HG03159 (cell line): ENCODE data around the gene PSMC3IP.
"Not testable (repeated sequence)": the region's sequence is repeated elsewhere in the genome, so short reads cannot be mapped to it uniquely, and the experiment has no call there.

ENCODE experiments used
- ATAC-seq: cut with Tn5 transposase; IDR thresholded peaks from one replicate; pipeline ENCODE4 v1.9.1; 2021; ENCODE audit warnings: mild to moderate bottlenecking, moderate library complexity; ENCODE audit not compliant: unreplicated experiment

PSMC3IP gene, protein sequence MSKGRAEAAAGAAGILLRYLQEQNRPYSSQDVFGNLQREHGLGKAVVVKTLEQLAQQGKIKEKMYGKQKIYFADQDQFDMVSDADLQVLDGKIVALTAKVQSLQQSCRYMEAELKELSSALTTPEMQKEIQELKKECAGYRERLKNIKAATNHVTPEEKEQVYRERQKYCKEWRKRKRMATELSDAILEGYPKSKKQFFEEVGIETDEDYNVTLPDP

DNA sequence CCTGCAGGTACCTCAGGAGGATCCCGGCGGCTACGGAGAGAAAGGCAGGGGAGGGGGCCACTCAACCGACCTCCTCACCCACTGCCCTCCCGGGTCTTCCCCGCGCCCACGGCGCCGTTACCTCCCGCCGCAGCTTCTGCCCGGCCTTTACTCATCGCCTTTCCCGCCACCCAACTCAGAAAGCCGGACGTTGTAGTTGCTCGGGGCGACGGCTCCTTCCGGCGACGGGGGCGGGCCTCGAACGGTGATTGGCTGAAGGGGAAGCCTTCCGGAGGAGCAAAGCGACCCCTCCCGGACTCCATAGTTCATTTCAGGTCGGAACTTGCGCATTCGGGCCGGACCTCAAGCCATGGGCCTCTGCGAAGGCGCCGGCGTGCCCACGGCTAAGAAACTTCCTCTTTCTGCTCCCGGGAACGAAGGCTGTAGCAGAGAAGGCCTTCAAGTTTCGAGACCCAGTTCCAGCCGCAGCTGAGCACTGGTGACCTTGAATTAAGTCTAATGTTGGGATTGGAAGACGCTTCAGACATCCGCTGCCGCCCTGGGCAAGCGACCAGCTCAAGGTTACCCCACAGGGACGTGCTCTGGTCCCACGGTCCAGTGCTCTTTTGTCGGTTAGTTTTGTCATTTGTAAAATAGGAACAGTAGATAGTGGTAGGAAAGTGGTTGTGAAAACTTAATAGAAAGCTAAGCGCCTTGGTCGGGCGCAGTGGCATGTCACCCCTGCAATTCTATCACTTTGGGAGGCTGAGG, at the start of gene PSMC3IP:
TSS of gene PSMC3IP (minus strand) at position 198 of the 750 bp plus-strand sequence. CDS start at position 155, 43 bp downstream.
- ATAC-seq = peak; percentile 67

DNA sequence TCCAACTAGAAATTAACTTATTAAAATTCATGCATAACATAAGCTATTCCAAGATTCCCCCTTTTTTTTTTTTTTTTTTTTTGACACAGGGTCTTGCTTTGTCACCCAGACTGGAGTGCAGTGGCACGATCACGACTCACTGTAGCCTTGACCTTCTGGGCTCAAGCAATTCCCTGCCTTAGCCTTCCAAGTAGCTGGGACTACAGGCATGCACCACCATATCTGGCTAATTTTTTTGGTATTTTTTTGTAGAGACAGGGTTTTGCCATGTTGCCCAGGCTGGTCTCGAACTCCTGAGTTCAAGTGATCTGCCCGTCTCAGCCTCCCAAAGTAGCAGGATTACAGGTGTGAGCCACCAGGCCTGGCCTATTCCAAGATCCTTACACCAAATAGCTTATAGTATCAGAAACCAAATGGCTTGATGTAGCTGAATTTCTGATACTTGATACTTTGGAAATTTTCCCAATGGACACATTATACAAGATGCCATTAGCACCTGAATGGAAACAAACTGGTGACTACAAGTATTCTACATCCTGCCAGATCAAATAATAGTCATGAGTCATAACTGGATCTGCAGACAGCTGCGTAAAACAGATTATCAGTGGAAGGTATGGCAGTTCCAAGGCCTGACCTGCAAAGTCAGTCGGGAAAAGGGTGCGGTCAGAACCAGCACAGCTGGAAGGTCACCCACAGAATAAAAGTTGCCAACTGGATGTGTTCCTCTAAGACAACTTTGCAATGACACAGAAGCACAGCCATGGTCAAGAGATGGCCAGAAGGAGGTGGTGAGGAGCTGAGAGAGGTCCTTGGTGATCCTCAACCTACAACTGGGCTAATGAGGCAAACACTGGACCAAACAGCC, 46.4 kb upstream of the PSMC3IP start:
- no peak for ATAC-seq

- ATAC-seq = no peak
Observed at GRCh38 chr17:42623271-42623670, 45.7 kb upstream of the PSMC3IP start.

GRCh38 chr17:42621987-42622386, 44.5 kb upstream of the PSMC3IP start:
- not testable (repeated sequence) for ATAC-seq

- ATAC-seq = peak; percentile 67
Observed at GRCh38 chr17:42618442-42619150, 41.1 kb upstream of the PSMC3IP start.

DNA sequence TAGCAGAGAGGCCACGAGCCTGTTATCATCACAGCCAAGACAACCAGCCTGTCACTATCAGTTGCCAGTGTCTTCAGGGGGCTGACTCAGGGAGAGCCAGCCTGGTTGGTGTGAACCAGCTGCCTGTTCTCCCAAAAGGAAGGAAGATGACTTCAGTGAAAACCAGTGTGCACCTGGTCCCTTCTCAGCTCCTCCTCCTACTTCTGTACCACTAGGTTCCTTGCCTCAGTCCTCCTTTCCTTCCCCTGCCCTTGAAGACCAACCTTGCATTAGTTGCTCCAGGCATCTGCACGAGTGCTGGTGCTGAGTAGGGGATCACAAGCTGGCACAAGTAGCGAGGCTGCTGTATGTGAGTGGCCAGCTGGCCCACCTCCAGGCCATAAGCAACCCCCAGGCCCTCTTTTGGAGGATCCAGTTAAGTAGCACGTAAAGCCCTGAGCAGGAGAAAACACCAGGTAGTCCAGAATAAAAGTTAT, 40.5 kb upstream of the PSMC3IP start:
- ATAC-seq = peak; percentile 19

- ATAC-seq = no peak
Observed at GRCh38 chr17:42613699-42614295, 36.3 kb upstream of the PSMC3IP start.

DNA sequence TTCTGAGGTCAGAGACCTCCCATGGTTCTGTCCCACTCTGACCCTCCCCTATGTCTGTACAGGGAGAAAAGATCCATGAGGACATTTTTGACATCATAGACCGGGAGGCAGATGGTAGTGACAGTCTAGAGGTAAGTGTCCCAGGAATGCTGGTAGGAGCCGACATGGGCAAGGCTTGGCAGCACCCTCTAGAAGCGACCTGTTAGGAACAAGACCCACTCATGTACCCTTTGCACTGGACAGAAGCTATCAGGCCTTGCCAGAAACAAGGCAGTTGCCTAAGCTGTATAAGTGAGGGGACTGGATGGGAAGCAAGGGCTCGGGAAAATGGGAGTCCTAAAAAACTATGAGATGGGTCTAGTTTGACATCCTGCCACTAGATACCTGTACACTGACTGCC, 34.5 kb upstream of the PSMC3IP start:
- ATAC-seq = no peak

GRCh38 chr17:42609814-42610801, 32.6 kb upstream of the PSMC3IP start:
- ATAC-seq = not testable (repeated sequence)

DNA sequence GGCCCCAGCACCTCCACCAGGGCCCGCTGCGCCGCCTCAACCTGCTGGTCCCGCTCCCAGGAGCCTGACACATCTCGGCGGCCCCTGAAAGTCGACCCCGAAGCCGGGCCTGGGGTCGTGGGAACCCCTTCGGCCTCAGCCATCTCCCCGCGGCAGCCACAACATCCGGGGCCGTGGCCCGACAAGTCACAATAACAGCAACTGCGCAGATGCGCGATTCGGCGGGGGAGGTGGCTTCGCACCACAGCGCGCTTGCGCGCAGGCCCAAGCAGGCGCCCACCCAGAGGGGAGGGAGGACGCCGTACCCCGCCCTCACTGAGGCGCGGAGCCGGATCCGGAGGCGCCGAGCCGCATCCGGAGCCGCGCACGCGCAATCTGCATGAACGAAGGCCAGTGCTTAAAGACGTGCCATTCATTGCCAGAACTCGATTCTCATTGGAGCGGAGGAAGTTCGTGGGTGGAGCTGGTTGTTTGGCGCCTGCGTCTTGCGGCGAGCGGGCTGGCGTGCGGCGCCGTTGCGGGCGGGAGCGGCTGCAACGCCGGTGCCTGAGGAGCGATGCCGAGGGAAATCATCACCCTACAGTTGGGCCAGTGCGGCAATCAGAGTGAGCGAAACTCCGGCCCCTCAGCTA, 31.8 kb upstream of the PSMC3IP start, which contains the start of the genes RETREG3 and TUBG1:
TSS of gene RETREG3 (minus strand) at position 193 of the 632 bp plus-strand sequence. CDS start at position 143, 50 bp downstream.
TSS of gene TUBG1 (plus strand) at position 502 of the 632 bp plus-strand sequence. CDS start at position 557, 55 bp downstream.
- peak; percentile 89 for ATAC-seq

DNA sequence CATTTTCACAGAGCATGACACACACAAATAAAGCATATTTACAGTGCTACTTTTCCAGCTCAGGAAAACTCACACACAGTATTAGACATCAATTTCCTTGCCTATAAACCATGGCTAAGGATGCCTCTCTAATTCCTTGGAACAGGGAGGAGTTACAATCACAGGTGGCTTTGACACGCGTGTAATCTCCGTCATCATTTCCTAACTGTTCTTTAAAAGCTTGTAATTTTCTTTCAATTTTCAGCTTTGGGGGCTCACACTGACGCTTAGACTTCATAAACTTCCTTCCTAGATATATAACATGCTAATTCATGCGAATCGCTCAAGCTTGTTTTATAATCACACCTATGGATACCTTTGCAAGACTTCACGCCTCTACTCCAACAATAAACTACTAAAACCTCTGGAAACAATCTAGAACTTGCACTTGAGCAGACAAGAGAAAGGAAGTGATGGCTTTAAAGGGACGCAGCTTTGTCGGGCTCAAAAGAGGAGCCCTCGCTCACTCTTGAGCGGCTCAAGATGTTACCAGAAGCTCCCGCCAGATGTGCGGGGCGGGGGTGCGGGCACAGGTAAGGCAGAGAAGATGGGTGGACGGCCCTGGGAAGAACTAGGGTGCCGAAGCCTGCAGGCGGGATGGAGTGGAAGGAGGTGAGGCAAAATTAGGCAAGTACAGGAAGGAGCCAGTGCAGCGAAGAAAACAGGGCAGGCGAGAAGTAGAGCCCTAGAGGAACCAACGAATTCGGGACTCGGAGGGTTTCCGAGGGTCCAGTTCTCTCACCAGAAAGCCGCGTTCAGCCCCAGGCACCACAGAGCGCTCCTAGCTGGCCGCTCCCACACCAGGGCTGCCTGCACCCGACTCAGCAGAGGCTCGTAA, 31.0 kb upstream of the PSMC3IP start:
- ATAC-seq = peak; percentile 46

DNA sequence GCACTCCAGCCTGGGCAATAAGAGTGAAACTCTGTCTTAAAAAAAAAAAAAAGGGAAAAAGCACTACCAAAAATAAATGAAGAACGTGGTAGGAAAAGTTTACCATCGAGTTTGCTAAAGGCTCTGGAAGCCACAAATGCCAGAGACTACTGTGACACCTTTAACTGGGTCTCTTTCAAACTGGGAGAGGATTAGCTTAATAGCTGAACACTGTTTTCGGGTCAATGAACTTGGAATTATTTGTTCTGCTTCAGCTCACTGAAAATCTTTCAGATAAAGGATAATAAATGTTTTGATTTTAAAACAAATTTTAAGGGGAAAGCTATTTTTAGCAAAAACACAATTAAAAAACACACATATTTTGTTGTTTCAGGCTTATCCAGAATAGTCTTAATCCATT, 30.2 kb upstream of the PSMC3IP start:
- no peak for ATAC-seq

- no peak for ATAC-seq
Observed at GRCh38 chr17:42603318-42603717, 25.8 kb upstream of the PSMC3IP start.

GRCh38 chr17:42598905-42599304, 21.4 kb upstream of the PSMC3IP start:
- ATAC-seq = no peak

DNA sequence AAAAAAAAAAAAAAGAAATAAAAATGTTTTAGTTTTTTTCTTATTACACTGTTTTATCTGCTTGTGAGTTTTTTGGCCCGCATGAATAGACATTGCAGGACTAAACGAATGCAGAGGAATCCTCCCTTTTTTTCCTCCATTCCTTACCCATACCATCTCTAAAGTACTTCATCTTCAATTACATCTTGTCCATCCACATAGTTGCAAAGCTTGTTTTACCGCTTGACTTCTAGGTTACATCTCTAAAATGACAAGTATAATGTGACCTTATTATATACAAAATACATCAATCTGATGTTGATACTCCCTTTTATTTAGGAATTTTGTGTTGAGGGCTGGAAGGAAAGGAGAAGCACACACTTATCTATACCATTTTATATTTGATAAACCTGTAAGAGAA, 18.9 kb upstream of the PSMC3IP start:
- ATAC-seq = no peak

DNA sequence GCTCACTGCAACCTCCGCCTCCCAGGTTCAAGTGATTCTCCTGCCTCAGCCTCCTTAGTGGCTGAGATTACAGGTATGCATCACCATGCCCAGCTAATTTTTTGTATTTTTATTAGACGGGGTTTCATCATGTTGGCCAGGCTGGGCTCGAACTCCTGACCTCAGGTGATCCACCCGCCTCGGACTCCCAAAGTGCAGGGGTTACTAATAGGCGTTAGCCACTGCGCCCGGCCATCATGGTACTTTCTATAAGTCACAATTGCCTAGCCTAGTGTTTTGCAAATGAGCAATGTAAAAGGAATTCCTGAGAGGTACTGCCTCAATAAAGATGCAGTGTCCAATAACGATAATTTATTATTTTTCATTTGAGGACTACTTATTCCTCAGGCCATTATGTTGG, 13.9 kb upstream of the PSMC3IP start:
- no peak for ATAC-seq

- no peak for ATAC-seq
Observed at GRCh38 chr17:42590886-42591285, 13.4 kb upstream of the PSMC3IP start.
